Stimulated activated CD4-positive, alpha-beta T cell treated with anti-CD3 and anti-CD28 coated beads, Interleukin-1b, Interleukin-23, amount 100 ng/mL, for 1 hour (primary cell): ENCODE results near the gene JAML.
A peak's percentile ranks its signal among the peaks of the same experiment; 100 is the strongest.
"Not testable (repeated sequence)": the region's sequence is repeated elsewhere in the genome, so short reads cannot be mapped to it uniquely, and the experiment has no call there.

Source experiments
- DNase-seq, 2 donors: peaks; one replicate each; pipeline ENCODE4 v3.0.0-alpha.2; 2020; ENCODE audit warnings: low read depth in 2 of 2

The JAML gene

GRCh38 chr11:118194835-118195627, 29.8 kb downstream of the JAML start:
- DNase-seq: no peak

GRCh38 chr11:118193910-118194566, 30.8 kb downstream of the JAML start:
- no peak for DNase-seq

- not testable (repeated sequence) for DNase-seq
These were observed 32.0 kb downstream of the JAML start for GRCh38 chr11:118192817-118193216.

GRCh38 chr11:118190942-118191506, 33.8 kb downstream of the JAML start:
- not testable (repeated sequence) for DNase-seq

- DNase-seq: no peak
These were observed 38.3 kb downstream of the JAML start for GRCh38 chr11:118186346-118187107.

GRCh38 chr11:118184784-118185579, 39.8 kb downstream of the JAML start:
- DNase-seq: no peak

GRCh38 chr11:118183691-118184090, 41.1 kb downstream of the JAML start:
- not testable (repeated sequence) for DNase-seq

GRCh38 chr11:118180300-118180703, 44.5 kb downstream of the JAML start:
- no peak for DNase-seq

GRCh38 chr11:118176778-118177134, 48.1 kb downstream of the JAML start:
- no peak for DNase-seq

- DNase-seq: no peak
These were observed 48.6 kb downstream of the JAML start, which contains the start of gene SCN2B for GRCh38 chr11:118175993-118176777. SCN2B (minus strand) TSS chr11:118176639; CDS start chr11:118176431, 208 bp downstream.

- DNase-seq: no peak
These were observed 49.5 kb downstream of the JAML start for GRCh38 chr11:118175031-118175992.

GRCh38 chr11:118174006-118174567, 50.7 kb downstream of the JAML start:
- DNase-seq: no peak

- DNase-seq: no peak
These were observed 52.5 kb downstream of the JAML start for GRCh38 chr11:118172356-118172755.

- peak; percentile 46 to 53 for DNase-seq
These were observed 53.3 kb downstream of the JAML start for GRCh38 chr11:118171269-118172062.

- DNase-seq: no peak
These were observed 53.9 kb downstream of the JAML start for GRCh38 chr11:118170882-118171268.

- DNase-seq: no peak
These were observed 54.6 kb downstream of the JAML start for GRCh38 chr11:118170231-118170630.

GRCh38 chr11:118169300-118170140, 55.3 kb downstream of the JAML start:
- no peak for DNase-seq
